RKO (cell line): ENCODE measurements around the gene GJC3.
"Not testable (repeated sequence)": the region's sequence is repeated elsewhere in the genome, so short reads cannot be mapped to it uniquely, and the experiment has no call there.

Experiments
- DNase-seq: peaks from one replicate; pipeline ENCODE4 v3.0.0-alpha.2; 2016; ENCODE audit warnings: low spot score

Gene GJC3

DNA sequence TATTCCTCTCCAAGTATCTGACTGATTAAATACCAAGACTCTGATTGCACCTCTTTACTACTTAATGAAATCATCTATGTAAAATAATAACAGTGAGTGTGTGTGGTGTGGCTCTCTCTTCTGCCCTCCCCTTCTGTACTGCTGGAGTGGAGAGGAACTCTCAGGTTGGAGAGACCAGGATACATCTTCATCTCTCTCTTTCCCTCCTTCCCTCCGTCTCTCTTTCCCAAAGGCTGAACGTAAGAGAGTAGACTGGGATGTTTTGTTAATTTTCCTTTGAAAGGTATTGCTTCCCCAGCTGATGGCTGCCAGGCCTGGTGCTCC lies 272 bp upstream of the GJC3 start:
- no peak for DNase-seq

DNA sequence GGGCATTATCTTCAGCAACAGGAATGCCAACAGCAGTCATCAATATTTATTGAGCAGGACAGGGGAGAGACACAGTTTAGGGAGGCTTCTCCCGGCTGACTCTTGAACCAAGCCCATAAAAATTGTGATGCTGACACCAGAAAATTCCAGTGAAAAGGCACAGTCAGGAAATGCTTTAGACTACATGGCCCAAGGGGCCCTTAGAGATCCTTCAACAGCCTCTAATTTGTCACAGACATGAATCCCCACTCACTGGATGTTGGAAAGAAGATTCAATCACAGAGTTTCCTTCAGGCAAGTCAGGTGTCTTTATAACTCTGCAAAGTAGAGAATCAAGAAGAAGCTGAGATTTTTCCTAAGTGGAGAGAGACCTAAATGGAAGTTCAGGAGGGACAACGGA lies 1.2 kb downstream of the GJC3 start:
- no peak for DNase-seq

DNA sequence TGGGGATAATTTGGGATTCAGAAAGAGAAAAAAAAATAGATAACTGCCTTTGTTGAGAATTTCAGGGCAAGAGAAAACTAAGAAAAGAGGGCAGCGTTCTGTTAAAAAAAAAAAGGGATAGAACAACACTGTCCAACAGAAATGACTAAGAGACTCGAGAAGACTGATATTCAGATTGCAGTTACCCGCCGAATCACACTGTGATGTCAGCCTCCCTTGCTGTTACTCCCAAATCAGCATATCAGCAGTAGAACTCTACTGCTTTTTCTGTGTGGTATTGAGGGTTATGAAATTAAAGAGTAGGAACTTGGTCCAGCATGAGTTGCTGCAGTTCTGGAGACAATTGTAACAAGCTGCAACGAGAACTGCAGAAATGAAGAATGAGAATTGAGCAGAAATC lies 1.9 kb downstream of the GJC3 start:
- DNase-seq = no peak

DNA sequence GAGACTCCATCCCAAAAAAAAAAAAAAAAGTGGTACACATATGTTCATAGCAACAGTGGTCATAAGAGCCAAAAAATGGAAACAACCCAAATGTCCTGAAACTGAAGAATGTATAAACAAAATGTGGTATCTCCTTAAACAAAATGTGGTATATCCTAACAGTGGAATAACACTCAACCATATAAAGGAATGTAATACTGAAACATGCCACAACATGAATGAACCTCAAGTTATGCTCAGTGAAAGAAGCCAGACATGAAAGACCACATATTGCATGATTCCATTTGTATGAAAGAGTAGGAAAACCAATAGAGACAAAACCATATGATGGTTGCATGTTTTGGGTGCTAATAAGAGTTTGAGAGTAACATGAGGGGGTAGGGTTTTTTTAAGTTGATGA lies 3.1 kb downstream of the GJC3 start:
- no peak for DNase-seq

DNA sequence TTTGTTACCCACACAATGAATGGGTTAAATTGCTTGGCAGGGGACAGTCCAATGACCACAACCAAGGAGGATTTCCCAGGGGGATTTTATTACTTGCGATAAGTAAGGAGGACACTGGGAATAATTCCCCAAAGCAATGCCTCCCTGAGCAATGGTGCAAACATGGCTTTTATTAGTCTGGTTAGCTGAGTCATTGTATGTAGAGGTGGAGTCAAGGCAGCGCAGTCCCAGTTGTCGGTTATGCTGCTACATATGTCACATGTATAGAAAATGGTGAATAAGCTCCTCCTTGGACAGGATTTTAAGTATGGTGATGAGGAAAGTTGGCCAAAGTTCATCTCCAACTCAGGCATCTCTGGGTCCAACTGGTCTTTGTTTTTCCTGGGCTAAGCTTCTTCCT lies 6.2 kb downstream of the GJC3 start:
- DNase-seq = no peak

DNA sequence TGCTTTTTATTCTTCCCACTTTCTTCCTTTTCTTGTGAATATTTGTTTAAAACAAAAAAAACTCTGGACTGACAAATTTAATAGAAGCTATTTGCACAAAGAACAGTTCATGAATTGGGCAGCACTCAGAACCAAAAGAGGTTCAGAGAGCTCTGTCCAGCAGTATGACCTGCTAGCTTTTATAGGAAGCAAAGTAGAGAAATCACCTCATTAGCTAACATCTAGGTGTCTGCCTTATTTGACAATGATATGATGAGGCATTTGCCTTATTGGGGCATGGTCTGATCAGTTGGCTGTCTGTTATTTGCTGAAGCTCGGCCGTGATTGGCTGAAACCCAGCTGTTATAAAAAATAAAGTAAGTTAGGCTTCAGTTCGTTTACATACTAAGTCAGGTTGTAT lies 9.3 kb downstream of the GJC3 start:
- peak; percentile 51 for DNase-seq

DNA sequence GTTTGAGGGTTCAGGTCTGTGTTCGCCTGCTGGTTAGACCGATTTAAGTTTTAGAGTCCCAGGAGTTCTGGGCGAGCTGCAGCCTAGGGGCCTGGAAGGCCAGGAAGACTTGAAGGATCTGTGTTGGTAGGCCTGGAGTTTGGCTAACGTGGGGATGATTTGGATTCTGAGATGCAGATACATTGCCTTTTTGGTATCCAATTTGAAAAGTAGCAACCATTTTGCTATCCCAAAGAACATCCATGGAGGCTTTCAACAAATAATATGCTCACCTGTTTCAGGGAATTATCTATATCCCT lies 9.7 kb downstream of the GJC3 start:
- DNase-seq = no peak

DNA sequence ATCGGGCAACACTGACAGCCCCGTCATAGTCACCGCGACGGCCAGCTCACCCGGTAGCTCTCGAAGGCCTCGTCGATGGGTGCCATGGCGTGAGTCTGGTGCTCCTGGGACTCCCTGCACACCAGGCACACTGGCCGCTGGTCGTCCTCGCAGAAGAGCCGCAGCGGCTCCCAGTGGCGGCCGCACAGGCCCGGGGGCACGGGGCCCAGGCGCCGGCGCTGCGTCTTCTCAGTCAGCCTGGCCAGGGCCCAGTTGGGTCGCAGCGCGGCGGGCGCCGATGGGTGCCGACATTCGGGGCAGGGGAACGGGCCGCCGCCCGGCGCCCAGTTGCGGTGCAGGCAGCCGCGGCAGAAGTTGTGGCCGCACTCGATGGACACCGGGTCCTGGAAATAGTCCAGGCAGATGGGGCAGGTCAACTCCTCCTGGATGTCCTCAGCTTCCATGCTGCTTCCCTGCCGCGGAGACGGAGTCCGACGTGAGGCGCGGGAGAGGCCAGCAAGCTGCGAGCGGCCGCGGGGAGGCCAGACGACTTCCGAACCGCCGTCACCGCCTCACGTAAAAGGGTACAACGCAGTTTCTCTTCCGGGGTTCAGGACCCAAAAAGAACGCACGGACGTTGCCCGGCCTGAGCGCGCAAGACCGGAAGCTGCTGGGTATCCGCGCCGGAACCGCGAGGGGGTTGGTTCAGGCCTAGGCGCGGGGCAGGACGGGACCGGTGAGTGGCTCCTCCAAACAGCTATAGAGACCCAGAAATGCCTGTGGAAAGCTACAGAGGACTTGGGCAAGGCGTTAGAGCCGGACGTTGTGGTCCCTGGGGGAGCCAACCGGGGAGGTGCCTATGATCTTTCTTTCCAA lies 10.2 kb downstream of the GJC3 start, which contains the start of gene TRIM4:
Gene TRIM4 (minus strand): TSS at position 572 of the 855 bp plus-strand sequence. CDS start 129 bp downstream, at position 443.
- DNase-seq = peak; percentile 98

DNA sequence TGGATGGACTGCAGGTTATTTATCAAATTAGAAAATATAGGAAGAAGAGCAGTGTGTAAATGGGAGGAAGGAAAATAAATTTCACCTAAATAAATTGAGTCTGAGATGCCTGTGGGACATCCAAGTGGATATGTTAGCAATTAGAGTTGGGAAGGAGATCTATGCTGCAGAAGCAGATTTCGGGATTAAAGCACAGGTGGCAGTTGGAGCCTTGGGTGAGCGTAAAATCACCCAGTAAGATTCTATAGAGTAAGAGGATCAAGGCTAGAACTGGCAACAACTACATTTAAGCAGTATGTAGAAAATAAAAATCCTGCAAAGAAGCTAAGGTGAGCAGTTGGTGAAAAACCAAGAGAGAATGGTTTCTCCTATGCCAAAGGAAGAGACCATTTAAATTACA lies 18.4 kb downstream of the GJC3 start:
- DNase-seq = no peak

DNA sequence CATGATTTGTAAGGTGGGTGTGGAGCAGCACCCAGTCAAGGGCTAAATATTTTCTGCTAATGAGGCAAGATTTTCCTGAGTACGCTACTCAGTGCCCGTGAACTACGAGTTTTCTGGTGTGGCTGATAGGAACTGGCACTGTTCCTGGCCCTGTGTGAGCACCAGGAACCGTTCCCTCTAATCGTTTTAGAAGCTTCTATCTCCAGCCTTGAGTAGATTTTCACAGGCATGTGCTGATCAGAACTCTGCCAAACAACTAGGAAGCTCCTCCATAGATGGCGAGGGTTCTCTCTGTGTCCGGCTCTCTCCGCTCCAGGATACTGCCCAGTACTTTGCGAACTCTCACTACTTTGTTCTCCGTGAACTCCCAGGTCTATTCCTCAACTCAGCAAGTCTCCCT lies 27.8 kb downstream of the GJC3 start:
- DNase-seq = no peak

DNA sequence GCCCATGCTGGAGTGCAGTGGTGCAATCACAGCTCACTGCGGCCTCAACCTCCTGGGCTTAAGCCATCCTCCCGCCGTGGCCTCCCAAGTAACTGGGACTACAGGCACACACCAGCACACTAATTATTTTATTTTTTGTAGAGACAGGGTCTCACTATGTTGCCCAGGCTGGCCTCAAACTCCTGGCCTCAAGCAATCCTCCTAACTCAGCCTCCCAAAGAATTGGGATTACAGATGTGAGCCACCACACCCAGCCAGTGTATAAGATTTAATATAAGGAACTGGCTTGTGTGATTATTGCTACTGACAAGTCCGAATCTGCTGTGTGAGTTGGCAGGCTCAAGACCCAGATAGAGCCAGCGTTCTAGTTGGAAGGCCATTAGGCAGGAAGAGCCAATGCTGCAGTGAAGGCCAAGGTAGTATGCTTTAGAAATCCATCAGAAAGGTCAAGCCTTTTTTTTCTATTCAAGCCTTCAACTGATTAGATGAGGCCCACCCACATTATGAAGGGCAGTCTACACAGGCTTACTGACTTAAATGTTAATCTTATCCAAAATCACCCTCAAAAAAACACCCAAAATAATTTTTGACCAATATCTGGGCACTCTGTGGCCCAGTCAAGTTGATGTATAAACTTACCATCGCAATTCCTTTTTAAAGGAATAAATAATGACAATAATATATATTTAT lies 29.4 kb downstream of the GJC3 start:
- DNase-seq = no peak

DNA sequence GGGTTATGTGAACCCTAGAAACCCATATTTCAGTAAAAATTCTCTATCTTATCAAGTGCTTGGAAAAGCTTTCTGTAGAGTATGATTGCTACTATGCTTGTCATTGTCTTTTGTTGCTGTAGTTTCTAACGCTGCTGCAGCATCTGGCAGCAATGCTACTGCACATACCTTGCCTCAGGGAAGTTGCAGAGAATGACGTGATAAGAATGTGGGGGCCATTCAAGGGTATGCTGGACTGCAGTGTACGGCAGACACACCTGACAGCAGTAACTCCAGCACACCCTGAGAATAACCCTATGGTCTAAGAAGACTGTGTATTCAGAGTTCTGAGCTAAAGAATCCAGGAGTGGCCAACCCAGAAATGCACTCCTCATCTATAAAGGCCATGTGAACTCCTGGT lies 30.6 kb downstream of the GJC3 start:
- no peak for DNase-seq

DNA sequence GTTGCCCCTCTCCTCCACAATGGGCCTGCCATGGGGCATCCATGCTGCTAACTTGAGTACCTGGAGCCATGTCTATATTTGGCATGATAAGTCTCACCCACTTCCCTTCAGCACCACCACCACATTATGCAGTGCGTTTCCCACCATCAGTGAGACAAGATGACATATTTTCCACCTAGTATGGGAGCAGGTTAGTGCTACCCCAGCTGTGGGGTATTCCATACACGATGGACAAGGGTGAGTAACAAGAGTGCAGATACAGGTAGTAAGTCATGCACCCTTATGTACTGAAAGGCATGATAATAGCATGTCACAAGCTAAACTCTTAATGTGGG lies 31.4 kb downstream of the GJC3 start:
- no peak for DNase-seq

DNA sequence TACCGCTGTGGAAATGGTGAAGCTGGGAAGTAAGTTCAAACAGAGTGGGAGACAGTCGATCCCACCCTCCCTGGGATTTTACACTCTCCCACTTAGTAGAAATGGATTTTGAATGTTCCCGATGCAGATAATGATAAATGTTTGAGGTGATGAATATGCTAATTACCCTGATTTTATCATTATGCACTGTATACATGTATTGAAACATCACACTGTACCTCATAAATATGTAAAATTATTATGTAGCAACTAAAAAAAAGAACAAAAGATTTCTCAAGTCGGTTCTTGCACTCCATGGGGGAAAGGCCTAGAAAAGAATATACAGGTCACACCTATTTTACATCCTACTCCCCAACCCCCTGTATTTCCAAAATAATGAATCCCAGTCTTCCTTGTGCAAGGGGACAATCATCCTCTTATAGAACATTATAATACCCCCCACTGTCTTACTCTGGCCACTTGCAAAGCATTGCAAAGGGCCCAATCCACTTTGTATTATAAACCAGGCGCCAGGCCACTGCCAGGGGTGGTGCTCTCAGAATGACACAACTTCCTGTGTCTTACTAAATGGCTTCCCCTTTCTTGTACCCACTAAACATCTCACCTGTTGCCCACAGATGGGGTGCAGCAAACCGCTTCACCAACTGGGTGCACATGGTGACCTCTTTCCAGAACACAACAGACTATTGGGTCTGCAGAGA lies 31.9 kb downstream of the GJC3 start:
- no peak for DNase-seq

DNA sequence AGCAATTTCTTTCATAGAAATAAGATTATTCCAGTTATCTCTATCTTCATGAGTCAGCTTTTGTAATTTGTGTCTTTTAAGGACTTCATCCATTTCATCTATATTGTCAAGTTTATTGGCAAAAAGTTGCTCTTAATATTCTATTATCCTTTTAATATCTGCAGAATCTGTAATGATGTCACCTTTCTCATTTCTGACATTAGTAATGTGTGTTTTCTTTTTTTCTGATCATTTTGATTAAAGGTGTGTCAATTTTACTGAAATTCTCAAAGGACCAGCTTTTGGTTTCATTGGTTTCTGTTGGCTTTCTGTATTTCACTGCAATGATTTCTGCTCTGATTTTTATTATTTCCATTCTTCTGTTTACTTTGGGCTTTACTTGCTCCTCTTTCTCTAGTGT lies 34.7 kb downstream of the GJC3 start:
- no peak for DNase-seq

DNA sequence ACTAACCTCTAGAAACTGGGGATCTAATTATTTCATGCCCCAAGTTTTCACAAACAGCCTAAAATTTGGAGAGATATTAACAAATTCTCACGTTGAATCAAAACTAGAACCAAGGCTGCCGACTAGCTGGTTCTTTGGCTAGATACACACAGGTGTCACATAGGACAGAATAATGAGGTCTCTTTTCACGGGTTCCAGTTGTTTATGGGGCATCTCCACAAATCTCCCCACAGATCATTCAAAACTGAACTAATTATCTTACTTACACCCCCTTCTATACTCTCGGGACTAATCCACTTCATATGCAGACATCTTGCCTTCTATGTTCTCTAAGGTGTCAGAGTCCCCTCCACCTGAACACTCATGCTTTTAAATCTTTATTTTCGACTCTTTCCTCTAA lies 36.1 kb downstream of the GJC3 start:
- no peak for DNase-seq

DNA sequence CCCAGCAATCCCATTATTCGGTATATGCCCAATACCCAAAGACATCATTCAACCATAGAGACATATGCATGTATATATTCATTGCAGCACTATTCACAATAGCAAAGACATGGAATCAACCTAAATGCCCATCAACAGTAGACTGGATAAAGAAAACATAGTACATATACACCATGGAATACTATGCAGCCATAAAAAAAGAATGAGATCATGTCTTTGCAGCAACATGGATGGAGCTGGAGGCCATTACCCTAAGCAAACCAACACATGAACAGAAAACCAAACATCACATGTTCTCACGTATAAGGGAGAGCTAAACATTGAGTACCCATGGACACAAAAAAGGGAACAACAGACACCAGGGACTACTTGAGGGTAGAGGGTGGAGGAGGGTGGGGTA lies 39.1 kb downstream of the GJC3 start:
- not testable (repeated sequence) for DNase-seq

DNA sequence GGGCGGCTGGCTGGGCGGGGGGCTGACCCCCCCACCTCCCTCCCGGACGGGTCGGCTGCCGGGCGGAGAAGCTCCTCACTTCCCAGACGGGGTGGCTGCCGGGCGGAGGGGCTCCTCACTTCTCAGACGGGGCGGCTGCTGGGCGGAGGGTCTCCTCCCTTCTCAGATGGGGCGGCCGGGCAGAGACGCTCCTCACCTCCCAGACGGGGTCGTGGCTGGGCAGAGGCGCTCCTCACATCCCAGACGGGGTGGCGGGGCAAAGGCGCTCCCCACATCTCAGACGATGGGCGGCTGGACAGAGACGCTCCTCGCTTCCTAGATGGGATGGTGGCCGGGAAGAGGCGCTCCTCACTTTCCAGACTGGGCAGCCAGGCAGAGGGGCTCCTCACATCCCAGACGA lies 41.1 kb downstream of the GJC3 start:
- not testable (repeated sequence) for DNase-seq

DNA sequence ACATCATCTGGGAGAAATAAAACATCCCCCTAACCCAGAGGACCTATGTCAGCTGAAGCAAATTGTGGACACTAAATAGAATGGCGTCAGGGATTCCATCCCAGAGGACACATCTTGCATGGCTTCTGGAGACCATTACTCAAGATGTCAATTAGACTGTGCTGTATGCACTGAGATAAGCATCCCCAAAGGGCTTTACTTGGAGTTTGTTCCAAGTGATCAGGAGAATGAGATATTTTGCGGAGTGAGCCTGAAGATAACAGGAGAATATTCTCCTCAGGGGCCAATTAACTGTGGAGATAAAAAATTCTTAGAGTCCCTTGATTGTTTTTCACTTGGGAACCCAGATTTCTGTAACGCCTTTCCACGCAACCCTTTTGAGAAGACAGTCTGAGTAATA lies 48.0 kb downstream of the GJC3 start:
- no peak for DNase-seq

DNA sequence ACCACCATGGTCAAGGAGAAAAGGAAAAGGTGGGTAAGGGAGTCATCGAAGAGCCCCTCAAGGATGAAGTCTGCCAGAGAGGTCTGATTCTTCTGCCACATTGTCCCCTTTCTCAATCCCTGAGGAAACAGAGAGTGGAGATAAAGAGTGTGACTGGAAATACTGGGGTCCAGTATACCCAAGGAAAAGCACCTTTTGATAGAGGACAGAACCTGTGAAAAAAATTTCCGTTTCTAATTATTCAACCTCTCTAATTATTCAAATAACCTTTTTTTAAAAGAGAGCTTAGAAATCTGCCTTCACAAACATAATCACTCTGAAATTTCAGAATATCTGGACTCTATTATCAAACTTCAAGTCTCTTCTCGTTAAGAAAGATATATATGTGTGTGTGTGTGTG lies 52.5 kb downstream of the GJC3 start, which contains the start of gene OR2AE1:
Gene OR2AE1 (minus strand): TSS at position 101 of the 400 bp plus-strand sequence. CDS start 0 bp downstream, at position 101.
- no peak for DNase-seq

DNA sequence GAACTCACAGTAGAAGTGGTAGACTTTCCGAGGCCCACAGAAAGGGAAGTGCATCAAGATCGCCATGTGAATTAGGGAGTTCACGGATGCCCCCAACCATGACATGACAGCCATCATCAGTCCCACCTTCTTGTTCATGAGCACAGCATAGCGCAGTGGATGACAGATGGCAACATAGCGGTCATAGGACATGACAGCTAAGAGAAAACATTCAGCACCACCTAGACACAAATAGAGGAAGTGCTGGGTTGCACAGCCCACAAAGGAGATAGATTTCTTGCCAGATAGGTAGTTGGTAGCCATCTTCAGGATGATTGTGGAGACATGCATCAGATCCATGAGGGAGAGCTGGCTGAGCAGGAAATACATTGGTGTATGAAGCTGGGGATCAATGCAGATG lies 52.9 kb downstream of the GJC3 start:
- no peak for DNase-seq
